Stimulated activated CD4-positive, alpha-beta T cell treated with anti-CD3 and anti-CD28 coated beads, TNF-alpha, amount 100 ng/mL, for 24 hours (primary cell): ENCODE data around the gene ASB2.

ENCODE experiments used
- DNase-seq, 3 experiments: peaks; one replicate each; pipeline ENCODE4 v3.0.0-alpha.2; 2020; ENCODE audit warnings: low read depth in 3 of 3

The ASB2 gene

GRCh38 chr14:93963692-93964091 lies 12.7 kb downstream of the ASB2 start:
- no peak for DNase-seq

GRCh38 chr14:93962701-93963601 lies 13.4 kb downstream of the ASB2 start:
- DNase-seq, result no peak

- DNase-seq, result no peak
Measured at GRCh38 chr14:93961620-93962019, 14.8 kb downstream of the ASB2 start.

GRCh38 chr14:93960774-93961438 lies 15.5 kb downstream of the ASB2 start:
- DNase-seq, result no peak

GRCh38 chr14:93960108-93960475 lies 16.3 kb downstream of the ASB2 start:
- no peak for DNase-seq

- peak; percentile 82 to 95 (median 91) for DNase-seq
Measured at GRCh38 chr14:93959239-93960107, 16.9 kb downstream of the ASB2 start.

- DNase-seq, result no peak
Measured at GRCh38 chr14:93958567-93959238, 17.7 kb downstream of the ASB2 start.

GRCh38 chr14:93957751-93958566 lies 18.4 kb downstream of the ASB2 start:
- DNase-seq, result no peak

GRCh38 chr14:93957333-93957710 lies 19.0 kb downstream of the ASB2 start:
- DNase-seq, result no peak

GRCh38 chr14:93956514-93957332 lies 19.6 kb downstream of the ASB2 start:
- no peak for DNase-seq

GRCh38 chr14:93955850-93956481 lies 20.4 kb downstream of the ASB2 start:
- no peak for DNase-seq

GRCh38 chr14:93954900-93955849 lies 21.2 kb downstream of the ASB2 start:
- DNase-seq, result no peak

- no peak for DNase-seq
Measured at GRCh38 chr14:93954516-93954830, 21.9 kb downstream of the ASB2 start.

GRCh38 chr14:93953739-93954515 lies 22.4 kb downstream of the ASB2 start:
- no peak for DNase-seq

- no peak for DNase-seq
Measured at GRCh38 chr14:93953263-93953662, 23.1 kb downstream of the ASB2 start.

GRCh38 chr14:93952829-93953228 lies 23.5 kb downstream of the ASB2 start:
- no peak for DNase-seq

- no peak for DNase-seq
Measured at GRCh38 chr14:93951635-93952540, 24.5 kb downstream of the ASB2 start.
